SU-DHL-6 (cell line): ENCODE results near the gene AMACR.

Experiments used
- H2AFZ ChIP-seq: fragments of 200-600 bp; sonication (generic); 2 replicates; pipeline ENCODE4 v1.6.1; 2014; ENCODE audit warnings: low read depth, mild to moderate bottlenecking, moderate library complexity, mixed read lengths, antibody characterized with exemption, low read length; ENCODE audit not compliant: severe bottlenecking
- H3F3A ChIP-seq: fragments of 200-600 bp; shearing (Covaris generic); 2 replicates; pipeline ENCODE4 v1.6.0; 2016; ENCODE audit warnings: antibody characterized with exemption, mild to moderate bottlenecking; ENCODE audit not compliant: insufficient read depth
- H3K27ac ChIP-seq: fragments of 200-600 bp; sonication (generic); 2 replicates; pipeline ENCODE4 v1.5.1; 2016; ENCODE audit warnings: low read depth, mild to moderate bottlenecking, low read length, moderate library complexity, mixed read lengths
- H3K27me3 ChIP-seq: fragments of 200-600 bp; sonication (generic), shearing (Covaris generic); 2 replicates; pipeline ENCODE4 v1.6.0; 2014; ENCODE audit warnings: mild to moderate bottlenecking, low read length
- H3K36me3 ChIP-seq: fragments of 200-600 bp; sonication (generic); 2 replicates; pipeline ENCODE4 v1.6.1; 2014; ENCODE audit warnings: mild to moderate bottlenecking, low read length, mixed read lengths
- H3K4me2 ChIP-seq: fragments of 300-600, 200-600 bp; shearing (Covaris generic), sonication (generic); 2 replicates; pipeline ENCODE4 v1.6.0; 2014; ENCODE audit warnings: low read length, low read depth, mild to moderate bottlenecking; ENCODE audit not compliant: poor library complexity, severe bottlenecking
- H3K4me3 ChIP-seq: fragments of 200-600 bp; sonication (generic); 2 replicates; pipeline ENCODE4 v1.5.1; 2014; ENCODE audit warnings: antibody characterized with exemption, low read length, mild to moderate bottlenecking, mixed read lengths; ENCODE audit not compliant: insufficient read depth, poor library complexity, severe bottlenecking
- H3K79me2 ChIP-seq: fragments of 200-600 bp; sonication (generic); 2 replicates; pipeline ENCODE4 v1.6.1; 2014; ENCODE audit warnings: mild to moderate bottlenecking, low read length, moderate library complexity; ENCODE audit not compliant: insufficient read depth
- H3K9ac ChIP-seq: fragments of 200-600 bp; sonication (generic); 2 replicates; pipeline ENCODE4 v1.7.0; 2014; ENCODE audit warnings: mild to moderate bottlenecking, low read length
- H3K9me2 ChIP-seq: fragments of 200-600 bp; sonication (generic); replicated peaks from 2 replicates; pipeline ENCODE4 v1.6.1; 2014; ENCODE audit warnings: low read length; ENCODE audit not compliant: insufficient read depth
- H3K9me3 ChIP-seq: fragments of 200-600 bp; sonication (generic); 2 replicates; pipeline ENCODE4 v1.6.1; 2014; ENCODE audit warnings: low read length, mixed read lengths; ENCODE audit not compliant: insufficient read depth
- H4K20me1 ChIP-seq: fragments of 200-600 bp; sonication (generic); 2 replicates; pipeline ENCODE4 v1.6.1; 2014; ENCODE audit warnings: low read depth, mild to moderate bottlenecking, antibody characterized with exemption, low read length, moderate library complexity, mixed read lengths
- EZH2phosphoT487 ChIP-seq: fragments of 200-600 bp; sonication (generic), shearing (Covaris generic); conservative IDR thresholded peaks from 2 replicates; pipeline ENCODE4 v1.6.1; 2018; ENCODE audit warnings: mild to moderate bottlenecking, antibody characterized with exemption, low read length, moderate library complexity, mixed read lengths
- TF ChIP-seq, protein P1 (sequence below): fragments of 200-600 bp; sonication (generic); IDR thresholded peaks from one replicate; pipeline ENCODE4 v1.5.1; 2017; ENCODE audit warnings: antibody characterized with exemption, mild to moderate bottlenecking, low read length, moderate library complexity; ENCODE audit not compliant: insufficient read depth, poor library complexity, severe bottlenecking

Gene AMACR

DNA sequence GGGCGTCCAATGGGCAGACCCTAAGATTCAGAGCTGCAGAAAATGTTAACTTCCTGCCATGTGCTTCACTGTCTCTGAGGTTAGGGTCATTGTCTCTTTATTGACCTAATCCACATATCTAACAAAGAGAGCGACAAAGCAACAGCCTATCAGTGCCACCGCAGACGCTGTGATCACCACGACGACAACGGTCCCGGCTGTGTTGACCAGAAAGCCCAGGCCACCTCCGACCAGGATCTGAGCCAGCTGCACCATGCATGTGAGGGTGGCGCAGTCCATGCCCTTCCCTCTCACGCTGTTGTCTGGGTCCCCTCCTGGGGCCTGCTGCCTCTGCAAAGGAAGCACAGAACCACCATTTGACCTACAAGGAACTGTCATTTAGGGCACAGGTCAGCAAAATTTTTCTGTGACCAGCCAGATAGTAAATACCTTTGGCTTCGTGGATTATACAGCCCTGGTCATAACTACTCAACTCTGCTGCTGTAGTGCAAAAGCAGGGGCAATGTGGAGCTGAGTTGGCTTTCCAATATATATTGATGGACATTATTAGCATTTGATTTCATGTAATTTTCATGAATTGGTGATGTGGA, 63.2 kb downstream of the AMACR start:
- H3K9me3 ChIP-seq = no peaks in the 10 kb centered on the region
- H3K27me3 ChIP-seq = no peaks in the 10 kb centered on the region
- no peaks in the 10 kb centered on the region for H3K36me3 ChIP-seq

DNA sequence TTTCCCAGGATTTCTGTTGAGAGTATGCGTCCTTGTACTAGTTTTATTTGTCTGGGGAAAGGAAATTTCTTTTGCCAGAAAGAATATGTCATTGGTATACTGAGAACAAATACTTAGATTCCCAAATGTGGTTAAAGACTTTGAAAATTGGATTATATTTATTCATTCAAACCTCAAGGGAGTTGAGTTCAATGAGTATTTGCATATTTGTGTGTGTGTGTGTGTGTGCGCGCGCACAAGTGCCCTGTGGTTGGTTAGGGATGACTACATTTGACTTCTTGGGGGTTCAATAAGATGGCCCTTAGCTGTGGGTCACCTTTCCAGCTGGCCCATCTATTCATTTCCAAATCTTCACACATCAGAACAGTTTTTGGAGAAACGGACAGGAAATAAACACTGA, 66.8 kb downstream of the AMACR start:
- Histone ChIP-seq H3K79me2 (no peaks in the 10 kb centered on the region), H3K4me3 (no peak overlapping the region), H3K27me3 (no peaks in the 10 kb centered on the region), H3K9me2 (no peaks in the 10 kb centered on the region), H3F3A (no peaks in the 10 kb centered on the region), H3K4me2 (no peak overlapping the region), H3K9me3 (no peaks in the 10 kb centered on the region), H4K20me1 (no peaks in the 10 kb centered on the region), H3K27ac (no peak overlapping the region), H2AFZ (no peak overlapping the region), H3K9ac (no peak overlapping the region), H3K36me3 (no peaks in the 10 kb centered on the region)
- TF ChIP-seq, protein P1, sequence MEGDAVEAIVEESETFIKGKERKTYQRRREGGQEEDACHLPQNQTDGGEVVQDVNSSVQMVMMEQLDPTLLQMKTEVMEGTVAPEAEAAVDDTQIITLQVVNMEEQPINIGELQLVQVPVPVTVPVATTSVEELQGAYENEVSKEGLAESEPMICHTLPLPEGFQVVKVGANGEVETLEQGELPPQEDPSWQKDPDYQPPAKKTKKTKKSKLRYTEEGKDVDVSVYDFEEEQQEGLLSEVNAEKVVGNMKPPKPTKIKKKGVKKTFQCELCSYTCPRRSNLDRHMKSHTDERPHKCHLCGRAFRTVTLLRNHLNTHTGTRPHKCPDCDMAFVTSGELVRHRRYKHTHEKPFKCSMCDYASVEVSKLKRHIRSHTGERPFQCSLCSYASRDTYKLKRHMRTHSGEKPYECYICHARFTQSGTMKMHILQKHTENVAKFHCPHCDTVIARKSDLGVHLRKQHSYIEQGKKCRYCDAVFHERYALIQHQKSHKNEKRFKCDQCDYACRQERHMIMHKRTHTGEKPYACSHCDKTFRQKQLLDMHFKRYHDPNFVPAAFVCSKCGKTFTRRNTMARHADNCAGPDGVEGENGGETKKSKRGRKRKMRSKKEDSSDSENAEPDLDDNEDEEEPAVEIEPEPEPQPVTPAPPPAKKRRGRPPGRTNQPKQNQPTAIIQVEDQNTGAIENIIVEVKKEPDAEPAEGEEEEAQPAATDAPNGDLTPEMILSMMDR = no peak
- TF ChIP-seq EZH2phosphoT487 = no peak

More for the DNA sequence above, 63.2 kb downstream of the AMACR start:
- Histone ChIP-seq H3K27ac (no peak overlapping the region), H3K4me2 (no peak overlapping the region), H2AFZ (no peak overlapping the region), H3K9ac (no peak overlapping the region), H4K20me1 (no peaks in the 10 kb centered on the region), H3F3A (no peaks in the 10 kb centered on the region), H3K79me2 (no peaks in the 10 kb centered on the region), H3K9me2 (no peaks in the 10 kb centered on the region), H3K4me3 (no peak overlapping the region)
- TF ChIP-seq, protein P1 = no peak
- TF ChIP-seq EZH2phosphoT487 = no peak

DNA sequence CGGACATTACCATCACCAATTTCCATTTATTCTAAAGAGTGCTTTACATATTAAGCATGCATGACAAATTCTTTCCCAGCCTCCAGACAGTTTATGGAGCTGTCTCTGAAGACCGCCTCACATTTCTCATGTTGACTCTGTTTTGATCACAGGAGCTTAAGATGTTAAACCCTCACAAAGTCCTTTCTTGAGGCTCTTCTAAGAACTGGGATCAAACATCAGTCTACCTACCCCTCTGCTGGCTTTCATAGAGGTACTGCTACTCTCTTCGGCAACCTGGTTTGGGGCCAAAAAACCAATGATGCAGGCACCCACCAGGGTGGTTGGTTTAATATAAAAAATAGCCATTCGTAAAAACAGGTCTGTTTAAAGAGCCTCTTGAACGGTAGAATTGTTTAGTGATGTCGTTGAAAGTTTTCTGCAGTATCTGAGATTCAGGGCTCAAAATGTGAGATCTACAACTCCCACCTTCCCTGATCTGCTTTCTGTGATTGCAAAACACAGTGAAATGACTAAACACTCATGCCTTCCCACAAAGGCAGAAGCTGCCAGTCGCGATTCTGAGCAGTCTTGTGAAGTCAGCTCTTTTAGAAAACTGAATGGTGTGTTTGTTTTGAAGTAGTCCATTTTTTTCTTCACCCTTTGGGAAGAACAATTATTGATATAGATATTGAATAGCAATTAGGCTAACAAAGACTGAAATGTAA, 68.1 kb downstream of the AMACR start:
- no peaks in the 10 kb centered on the region for H3F3A ChIP-seq
- H4K20me1 ChIP-seq = no peaks in the 10 kb centered on the region
- no peak overlapping the region for H2AFZ ChIP-seq
- no peak overlapping the region for H3K4me2 ChIP-seq
- TF ChIP-seq, protein P1 = no peak
- no peak for TF ChIP-seq EZH2phosphoT487
- H3K27me3 ChIP-seq = no peaks in the 10 kb centered on the region
- no peak overlapping the region for H3K4me3 ChIP-seq
- no peaks in the 10 kb centered on the region for H3K9me2 ChIP-seq
- no peaks in the 10 kb centered on the region for H3K79me2 ChIP-seq
- no peaks in the 10 kb centered on the region for H3K9me3 ChIP-seq
- H3K36me3 ChIP-seq = no peaks in the 10 kb centered on the region
- H3K9ac ChIP-seq = no peak overlapping the region
- H3K27ac ChIP-seq = no peak overlapping the region
